K562 (cell line): ENCODE data around the gene PAX5. TPM values are rescaled to one million over a fixed set of nuclear protein-coding genes. Genes with fewer than 3 reads are reported as not detected.
"Not testable (repeated sequence)": the region's sequence is repeated elsewhere in the genome, so short reads cannot be mapped to it uniquely, and the experiment has no call there.

Experiments
- ATAC-seq: fragments of 200-7000 bp; cut with Tn5 transposase; 3 replicates; pipeline ENCODE4 v1.9.1; 2020; ENCODE audit warnings: moderate library complexity
- BruUV-seq: library from RNA; stranded (reverse); fragments of 400-500 nt; replicated peaks from 2 replicates; lab custom pipeline; 2021; lab: Mats Ljungman, UMichigan
- CTCF ChIA-PET: fragments of 300-600 bp; formaldehyde crosslinking; extraction: SDS; loops from one replicate; lab custom pipeline; 2021; ENCODE audit warnings: low intra/inter-chr PET ratio; lab: Yijun Ruan, JAX
- POLR2A ChIA-PET: fragments of 300-600, 350-650 bp; sonication (Branson Sonifier 250); formaldehyde crosslinking; extraction: SDS; loops from one replicate; lab custom pipeline; 2021; ENCODE audit warnings: antibody characterized with exemption, inconsistent platforms; lab: Yijun Ruan, JAX
- DNase-seq, 4 experiments: peaks; one replicate each; pipeline versions ENCODE4 v3.0.0 to v3.0.0-alpha.2; 2011 to 2018; ENCODE audit warnings: low spot score in 3 of 4, mixed read lengths in 3 of 4; ENCODE audit errors: extremely low read depth in 1 of 4
- FAIRE-seq: peaks from 2 replicates; lab custom pipeline; 2011; peaks lifted over from hg19 to GRCh38; lab: Jason Lieb, UNC
- H2AFZ ChIP-seq: 2 replicates; pipeline ENCODE4 v1.6.0; 2011; ENCODE audit warnings: low read depth, low read length, control low read depth, inconsistent platforms
- H3K27ac ChIP-seq: fragments of 200-600 bp; 3 replicates; pipeline ENCODE4 v1.8.0; 2011; ENCODE audit warnings: low read depth, mild to moderate bottlenecking, control low read depth, inconsistent platforms, low read length, moderate library complexity, mixed read lengths; ENCODE audit errors: extremely low read depth
- H3K27me3 ChIP-seq, 2 experiments: fragments of 300-600 bp in 1 of 2; 2 replicates in 1 of 2; 3 replicates in 1 of 2; pipeline versions ENCODE4 v1.6.0 to v1.8.0; 2011; ENCODE audit warnings: inconsistent platforms in 2 of 2, low read length in 2 of 2, mild to moderate bottlenecking in 1 of 2, mixed read lengths in 1 of 2, moderate library complexity in 1 of 2; ENCODE audit not compliant: control insufficient read depth in 2 of 2, insufficient read depth in 2 of 2
- H3K36me3 ChIP-seq: fragments of 300-600 bp; 3 replicates; pipeline ENCODE4 v1.8.0; 2011; ENCODE audit warnings: mild to moderate bottlenecking, low read length, inconsistent platforms; ENCODE audit not compliant: control insufficient read depth, insufficient read depth
- H3K4me1 ChIP-seq, 2 experiments: fragments of 200-600 bp in 1 of 2; replicated peaks in 1 of 2; 2 replicates in 1 of 2; 3 replicates in 1 of 2; pipeline versions ENCODE4 v1.5.1 to v1.8.0; 2011; ENCODE audit warnings: inconsistent platforms in 2 of 2, low read length in 2 of 2, mild to moderate bottlenecking in 1 of 2, mixed read lengths in 1 of 2, moderate library complexity in 1 of 2; ENCODE audit not compliant: control insufficient read depth in 2 of 2, insufficient read depth in 2 of 2
- H3K4me2 ChIP-seq: 2 replicates; pipeline ENCODE4 v1.6.1; 2011; ENCODE audit warnings: low read length, control low read depth, inconsistent platforms, mixed read lengths; ENCODE audit not compliant: insufficient read depth
- H3K4me3 ChIP-seq: fragments of 200-600 bp; sonication (generic), shearing (Covaris generic); 2 replicates; pipeline ENCODE4 v1.5.1; 2016; ENCODE audit warnings: control low read depth, inconsistent platforms
- H3K79me2 ChIP-seq: fragments of 200-600 bp; 3 replicates; pipeline ENCODE4 v1.8.0; 2011; ENCODE audit warnings: low read length, inconsistent platforms; ENCODE audit not compliant: control insufficient read depth, insufficient read depth
- H3K9ac ChIP-seq, 2 experiments: 2 replicates each; pipeline versions ENCODE4 v1.6.0 to v1.6.1; 2011; ENCODE audit warnings: low read depth in 2 of 2, low read length in 2 of 2, control low read depth in 1 of 2, inconsistent platforms in 1 of 2, mild to moderate bottlenecking in 1 of 2, mixed read lengths in 1 of 2; ENCODE audit not compliant: insufficient read depth in 1 of 2
- H3K9me1 ChIP-seq: one replicate; pipeline ENCODE4 v1.6.0; 2011; ENCODE audit warnings: inconsistent platforms, mild to moderate bottlenecking, low read length, moderate library complexity; ENCODE audit not compliant: control insufficient read depth, insufficient read depth
- H3K9me3 ChIP-seq: replicated peaks from 2 replicates; pipeline ENCODE4 v1.5.1; 2011; ENCODE audit warnings: low read depth, low read length, inconsistent platforms; ENCODE audit not compliant: control insufficient read depth, insufficient read depth
- H4K20me1 ChIP-seq: replicated peaks from 2 replicates; pipeline ENCODE4 v1.6.1; 2011; ENCODE audit warnings: low read length, inconsistent platforms, mixed read lengths; ENCODE audit not compliant: control insufficient read depth, insufficient read depth
- HMBOX1 ChIP-seq: sonication (generic); IDR thresholded peaks from 2 replicates; pipeline ENCODE4 v1.6.1; 2016
- IRF1 ChIP-seq: sonication (generic); formaldehyde crosslinking; IDR thresholded peaks from 2 replicates; pipeline ENCODE4 v1.8.0; 2022; ENCODE audit warnings: missing genetic modification reagents, mild to moderate bottlenecking, borderline replicate concordance
- WGBS: fragments of 100-300 bp; shearing (Covaris generic); methylation state at CpG from one replicate; pipeline ENCODE4 v1.1.6; 2016; ENCODE audit warnings: low coverage, mixed read lengths; ENCODE audit not compliant: insufficient coverage; ENCODE audit errors: missing lambda C conversion rate; 5-methylcytosine and 5-hydroxymethylcytosine counted together
- in situ Hi-C: fragments of 300-500 bp; cut with MboI; formaldehyde crosslinking; loops from 4 replicates; pipeline ENCODE4 v1.15.0; 2018; ENCODE audit warnings: inconsistent platforms, mixed read lengths
- intact Hi-C: fragments of 100-400 bp; cut with micrococcal nuclease; formaldehyde crosslinking; loops from 2 replicates; pipeline ENCODE4 v1.14.2; 2022
- polyA plus RNA-seq, 8 experiments: library from polyadenylated mRNA; depleted of rRNA in 4 of 8; stranded (reverse) in 5 of 8; unstranded in 3 of 8; fragments of >200 nt; fragmentation: Nextera tagmentation in 2 of 8; fragmentation: Illumina TruSeq in 1 of 8; extraction: Ambion mirVana in 2 of 8; extraction: Trizol in 1 of 8; gene quantifications; 2 replicates each; pipeline versions ENCODE4 v1.2.1 to v1.2.3, GENCODE V29; 2011 to 2014; ENCODE audit warnings: inconsistent platforms in 1 of 8, missing spikeins in 1 of 8
- total RNA-seq, 7 experiments: library from RNA; depleted of rRNA in 6 of 7; stranded (reverse); fragments of >200 nt in 6 of 7; fragmentation: Illumina TruSeq in 2 of 7; extraction: Trizol in 2 of 7; gene quantifications; 2 replicates each; pipeline versions ENCODE4 v1.2.1 to v1.2.3, GENCODE V29; 2011 to 2021; ENCODE audit warnings: low replicate concordance in 1 of 7

Gene PAX5
- total and polyA plus RNA-seq, 9 of the 15 experiments (the other 6 are each of a cell fraction or from before 2014, with no cell fraction given) = 0.03 to 0.09 TPM; not detected in 7

GRCh38 chr9:37082214-37082765 lies 48.2 kb upstream of the PAX5 start:
- Histone ChIP-seq H3K36me3 (peaks cover 14% of the 10 kb centered on the region), H3K4me3 (no peak overlapping the region), H3K9me1 (no peaks in the 10 kb centered on the region), H3K4me2 (no peak overlapping the region), H4K20me1 (0 out of 2 replicates have a peak, but pooled peaks cover 5% of the 10 kb centered on the region), H3K27me3 (no peaks in the 10 kb centered on the region), H2AFZ (no peak overlapping the region), H3K27ac (no peak overlapping the region), H3K9ac (no peak overlapping the region), H3K4me1 (peaks cover 5 to 9% of the 10 kb centered on the region in 2 experiments; a peak in 4 of 5 replicates), H3K79me2 (peaks cover 50% of the 10 kb centered on the region), H3K9me3 (no peaks in the 10 kb centered on the region; the same call in 1 of the 2 replicates)
- in situ Hi-C loops = no loop called here
- no peak for DNase-seq
- no peak for ATAC-seq
- ChIA-PET CTCF (interaction anchor here (0.8 kb wide), 1 partner anchor 38 kb away, joined by 4 read pairs; the partner anchor contains the start of gene ZCCHC7), POLR2A (interaction anchor here (0.5 to 1.8 kb wide), 3 partner anchors 18 to 1241 kb away, joined by 3 to 6 read pairs (median 5); partner anchors contain the start of gene ZCCHC7)
- intact Hi-C loops = no loop called here
- 30% methylated on average over 4 of the region's 4 CpGs for WGBS
- TF ChIP-seq IRF1 (no peak), HMBOX1 (peak; percentile 97)
- no peak for FAIRE-seq
- BruUV-seq = no TSS peak

- H3K27me3 ChIP-seq, H3K9me1 ChIP-seq, FAIRE-seq, H3K27ac ChIP-seq, DNase-seq, H4K20me1 ChIP-seq, H3K4me3 ChIP-seq, H2AFZ ChIP-seq, BruUV-seq, H3K4me2 ChIP-seq, in situ Hi-C loops, H3K36me3 ChIP-seq, intact Hi-C loops, H3K9ac ChIP-seq, ATAC-seq, H3K9me3 ChIP-seq, H3K4me1 ChIP-seq: not testable (repeated sequence)
- ChIA-PET CTCF (interaction anchor here (0.8 kb wide), 1 partner anchor 39 kb away, joined by 4 read pairs; the partner anchor contains the start of gene ZCCHC7), POLR2A (interaction anchor here (1.0 to 1.8 kb wide), 2 partner anchors 39 to 40 kb away, joined by 3 to 5 read pairs; partner anchors contain the start of gene ZCCHC7)
- peaks cover 49% of the 10 kb centered on the region for H3K79me2 ChIP-seq
- 94% methylated on average over 9 of the region's 20 CpGs for WGBS
Observed at GRCh38 chr9:37081507-37081906, 47.4 kb upstream of the PAX5 start.
